PC-9 (cell line): ENCODE measurements around the gene KCNH4. TPM values are rescaled to one million over a fixed set of nuclear protein-coding genes. Genes with fewer than 3 reads are reported as not detected.
"Not testable (repeated sequence)": the region's sequence is repeated elsewhere in the genome, so short reads cannot be mapped to it uniquely, and the experiment has no call there.

Experiments used
- BruUV-seq: library from RNA; stranded (reverse); fragments of 400-500 nt; replicated peaks from 2 replicates; lab custom pipeline; 2021; lab: Mats Ljungman, UMichigan
- CTCF ChIA-PET: fragments of 300-600 bp; sonication (Branson Sonifier 250); formaldehyde crosslinking; loops from one replicate; lab custom pipeline; 2022; ENCODE audit warnings: antibody characterized with exemption; lab: Charles Lee
- POLR2A ChIA-PET: fragments of 300-600 bp; sonication (Branson Sonifier 250); formaldehyde crosslinking; loops from one replicate; lab custom pipeline; 2022; ENCODE audit warnings: antibody characterized with exemption; ENCODE audit not compliant: unreplicated experiment; lab: Charles Lee
- DNase-seq, 2 experiments: peaks; one replicate each; pipeline versions ENCODE4 v3.0.0 to v3.0.0-alpha.2; 2015 to 2022; ENCODE audit warnings: mixed read lengths in 1 of 2
- H2AFZ ChIP-seq: fragments of 200-600 bp; sonication (generic); 2 replicates; pipeline ENCODE4 v1.8.1; 2017; ENCODE audit warnings: antibody characterized with exemption
- H3F3A ChIP-seq: fragments of 200-600 bp; sonication (generic); 2 replicates; pipeline ENCODE4 v1.8.1; 2017; ENCODE audit warnings: antibody characterized with exemption, mild to moderate bottlenecking, low read depth; ENCODE audit not compliant: insufficient read depth
- H3K27ac ChIP-seq: fragments of 200-600 bp; sonication (generic); 2 replicates; pipeline ENCODE4 v1.6.1; 2016; ENCODE audit warnings: mixed run types
- H3K27me3 ChIP-seq: fragments of 200-600 bp; sonication (generic); 2 replicates; pipeline ENCODE4 v1.6.1; 2016; ENCODE audit warnings: low read depth, mixed run types; ENCODE audit not compliant: insufficient read depth
- H3K36me3 ChIP-seq: fragments of 200-600 bp; sonication (generic); 2 replicates; pipeline ENCODE4 v1.6.1; 2016; ENCODE audit warnings: low read depth, mixed run types
- H3K4me1 ChIP-seq: fragments of 200-600 bp; sonication (generic); replicated peaks from 2 replicates; pipeline ENCODE4 v1.6.1; 2016; ENCODE audit warnings: mixed run types; ENCODE audit not compliant: insufficient read depth
- H3K4me2 ChIP-seq: fragments of 200-600 bp; sonication (generic); 2 replicates; pipeline ENCODE4 v1.6.1; 2017; ENCODE audit warnings: mixed run types
- H3K4me3 ChIP-seq: fragments of 200-600 bp; sonication (generic); 2 replicates; pipeline ENCODE4 v1.6.1; 2016; ENCODE audit warnings: mixed run types
- H3K79me2 ChIP-seq: fragments of 200-600 bp; sonication (generic); 2 replicates; pipeline ENCODE4 v1.6.1; 2017; ENCODE audit warnings: low read depth, mixed run types
- H3K9me2 ChIP-seq: fragments of 200-600 bp; sonication (generic); 2 replicates; pipeline ENCODE4 v1.8.1; 2017; ENCODE audit warnings: mild to moderate bottlenecking; ENCODE audit not compliant: insufficient read depth
- H3K9me3 ChIP-seq: fragments of 200-600 bp; sonication (generic); 2 replicates; pipeline ENCODE4 v1.8.1; 2016; ENCODE audit warnings: low read depth; ENCODE audit not compliant: insufficient read depth
- H4K20me1 ChIP-seq: fragments of 200-600 bp; sonication (generic); 2 replicates; pipeline ENCODE4 v1.8.1; 2017; ENCODE audit not compliant: insufficient read depth
- EZH2 ChIP-seq: fragments of 200-600 bp; sonication (generic); IDR thresholded peaks from 2 replicates; pipeline ENCODE4 v1.8.0; 2017; ENCODE audit warnings: antibody characterized with exemption, low read depth
- intact Hi-C: fragments of 100-400 bp; cut with micrococcal nuclease; formaldehyde crosslinking; loops from one replicate; pipeline ENCODE4 v1.10.0; 2022; ENCODE audit not compliant: unreplicated experiment
- total RNA-seq: library from RNA; stranded (reverse); gene quantifications from 2 replicates; pipeline ENCODE4 v1.2.3, GENCODE V29; 2021
- TF ChIP-seq, protein P1 (sequence below): fragments of 200-600 bp; sonication (generic); conservative IDR thresholded peaks from 2 replicates; pipeline ENCODE4 v1.6.1; 2017; ENCODE audit warnings: mixed run types, antibody characterized with exemption, mild to moderate bottlenecking, moderate library complexity

KCNH4 gene
- total RNA-seq, 1 experiment from 2014 or later: not detected

DNA sequence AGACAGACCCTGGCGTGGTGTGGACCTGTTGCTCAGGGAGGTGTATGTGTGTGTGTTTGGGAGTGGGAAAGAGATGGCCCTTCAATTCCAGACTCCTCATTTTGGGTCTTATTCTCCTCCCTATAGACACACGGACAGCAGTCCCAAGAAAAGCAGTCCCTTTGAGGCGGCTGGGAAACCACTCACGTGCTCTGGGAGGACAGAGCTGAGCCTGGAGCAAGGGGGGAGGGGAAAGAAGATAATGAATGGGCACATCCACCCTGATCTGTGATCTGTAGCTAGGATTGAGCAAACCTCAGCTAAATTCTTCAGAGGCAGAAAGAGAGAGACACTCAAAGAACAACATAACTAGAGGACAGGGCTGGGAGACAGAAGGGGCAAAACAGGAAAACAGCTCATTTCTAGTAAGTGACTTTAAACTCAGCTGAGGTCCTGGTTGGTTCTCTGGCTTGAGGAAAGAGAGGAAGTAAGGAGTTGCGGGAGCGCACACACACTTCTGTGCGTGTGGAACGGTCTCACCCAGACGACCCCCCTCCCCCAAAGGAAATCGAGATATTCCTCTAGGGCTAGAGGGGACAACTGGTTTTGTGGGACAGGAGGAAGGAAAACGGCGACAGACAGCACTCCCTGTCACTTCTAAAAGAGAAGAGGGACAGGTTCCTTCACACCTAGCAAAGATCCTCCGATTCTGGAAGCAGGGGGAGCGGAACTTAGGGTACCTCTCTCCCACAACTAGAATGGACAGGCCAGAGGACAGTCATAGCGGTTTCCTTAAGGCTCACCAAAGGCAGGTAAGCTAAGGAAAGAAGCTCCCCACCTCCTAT, 26.8 kb downstream of the KCNH4 start:
- intact Hi-C loops: no loop called here
- Histone ChIP-seq H3K9me3 (no peaks in the 10 kb centered on the region), H4K20me1 (peaks cover 13% of the 10 kb centered on the region), H3K4me3 (peak overlapping the region; percentile 97), H3K4me1 (peaks cover 7% of the 10 kb centered on the region; the same call in 1 of the 2 replicates), H3K4me2 (peak overlapping the region; percentile 89), H3F3A (0 out of 2 replicates have a peak, but pooled peaks cover 2% of the 10 kb centered on the region), H3K9me2 (no peaks in the 10 kb centered on the region), H3K36me3 (no peaks in the 10 kb centered on the region), H3K27me3 (no peaks in the 10 kb centered on the region), H2AFZ (peak overlapping the region; percentile 89), H3K79me2 (peaks cover 56% of the 10 kb centered on the region), H3K27ac (no peak overlapping the region; the same call in 1 of the 2 replicates)
- TF ChIP-seq, protein P1, sequence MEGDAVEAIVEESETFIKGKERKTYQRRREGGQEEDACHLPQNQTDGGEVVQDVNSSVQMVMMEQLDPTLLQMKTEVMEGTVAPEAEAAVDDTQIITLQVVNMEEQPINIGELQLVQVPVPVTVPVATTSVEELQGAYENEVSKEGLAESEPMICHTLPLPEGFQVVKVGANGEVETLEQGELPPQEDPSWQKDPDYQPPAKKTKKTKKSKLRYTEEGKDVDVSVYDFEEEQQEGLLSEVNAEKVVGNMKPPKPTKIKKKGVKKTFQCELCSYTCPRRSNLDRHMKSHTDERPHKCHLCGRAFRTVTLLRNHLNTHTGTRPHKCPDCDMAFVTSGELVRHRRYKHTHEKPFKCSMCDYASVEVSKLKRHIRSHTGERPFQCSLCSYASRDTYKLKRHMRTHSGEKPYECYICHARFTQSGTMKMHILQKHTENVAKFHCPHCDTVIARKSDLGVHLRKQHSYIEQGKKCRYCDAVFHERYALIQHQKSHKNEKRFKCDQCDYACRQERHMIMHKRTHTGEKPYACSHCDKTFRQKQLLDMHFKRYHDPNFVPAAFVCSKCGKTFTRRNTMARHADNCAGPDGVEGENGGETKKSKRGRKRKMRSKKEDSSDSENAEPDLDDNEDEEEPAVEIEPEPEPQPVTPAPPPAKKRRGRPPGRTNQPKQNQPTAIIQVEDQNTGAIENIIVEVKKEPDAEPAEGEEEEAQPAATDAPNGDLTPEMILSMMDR: no peak
- no peak for TF ChIP-seq EZH2
- ChIA-PET CTCF (interaction anchor here (0.6 kb wide), 1 partner anchor 70 kb away, joined by 4 read pairs; no protein-coding TSS in a partner anchor), POLR2A (interaction anchor here (0.5 to 0.7 kb wide), 3 partner anchors 42 to 1625 kb away, joined by 3 to 5 read pairs (median 3); partner anchors contain the start of genes DUSP3 and STAT5A)
- TSS peak; percentile 46 for BruUV-seq
- no peak for DNase-seq

DNA sequence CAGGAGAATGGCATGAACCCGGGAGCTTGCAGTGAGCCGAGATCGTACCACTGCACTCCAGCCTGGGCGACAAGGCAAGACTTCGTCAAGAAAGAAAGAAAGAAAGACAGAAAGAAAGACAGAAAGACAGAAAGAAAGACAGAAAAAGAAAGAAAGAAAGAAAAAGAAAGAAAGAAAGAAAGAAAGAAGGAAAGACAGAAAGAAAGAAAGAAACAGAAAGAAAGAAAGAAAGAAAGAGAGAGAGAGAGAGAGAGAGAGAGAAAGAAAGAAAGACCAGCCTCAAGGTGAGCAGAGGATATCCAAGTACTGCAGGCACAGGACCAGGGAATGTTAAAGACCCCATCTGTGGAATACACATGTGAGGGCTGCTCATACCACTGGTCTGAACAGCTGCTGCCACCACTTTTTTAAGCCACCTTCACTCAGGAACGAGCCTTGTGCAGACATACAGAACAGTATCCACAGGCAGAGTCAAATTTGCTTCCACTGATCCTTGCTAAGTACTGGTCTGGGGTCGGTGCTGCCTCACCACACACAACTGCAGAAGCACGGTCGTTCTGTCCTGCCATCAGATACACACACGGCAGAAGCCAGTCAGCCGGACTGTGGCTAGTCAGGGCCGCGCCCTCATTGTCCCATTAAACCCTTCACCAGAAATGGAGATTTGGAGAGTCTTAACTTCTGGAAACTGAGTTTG, 33.9 kb downstream of the KCNH4 start:
- no peak overlapping the region for H2AFZ ChIP-seq
- no peak for TF ChIP-seq EZH2
- TF ChIP-seq, protein P1: no peak
- no TSS peak for BruUV-seq
- peaks cover 42% of the 10 kb centered on the region for H4K20me1 ChIP-seq
- H3K9me2 ChIP-seq: no peaks in the 10 kb centered on the region
- 0 out of 2 replicates have a peak, but pooled peaks cover 8% of the 10 kb centered on the region for H3F3A ChIP-seq
- intact Hi-C loops: no loop called here
- CTCF ChIA-PET: no interaction called here
- H3K36me3 ChIP-seq: no peaks in the 10 kb centered on the region
- H3K4me2 ChIP-seq: no peak overlapping the region
- H3K9me3 ChIP-seq: no peaks in the 10 kb centered on the region
- no peaks in the 10 kb centered on the region for H3K27me3 ChIP-seq
- POLR2A ChIA-PET: no interaction called here
- H3K4me1 ChIP-seq: no peaks in the 10 kb centered on the region
- H3K27ac ChIP-seq: no peak overlapping the region
- no peak overlapping the region for H3K4me3 ChIP-seq
- H3K79me2 ChIP-seq: peaks cover 80% of the 10 kb centered on the region
- no peak for DNase-seq

DNA sequence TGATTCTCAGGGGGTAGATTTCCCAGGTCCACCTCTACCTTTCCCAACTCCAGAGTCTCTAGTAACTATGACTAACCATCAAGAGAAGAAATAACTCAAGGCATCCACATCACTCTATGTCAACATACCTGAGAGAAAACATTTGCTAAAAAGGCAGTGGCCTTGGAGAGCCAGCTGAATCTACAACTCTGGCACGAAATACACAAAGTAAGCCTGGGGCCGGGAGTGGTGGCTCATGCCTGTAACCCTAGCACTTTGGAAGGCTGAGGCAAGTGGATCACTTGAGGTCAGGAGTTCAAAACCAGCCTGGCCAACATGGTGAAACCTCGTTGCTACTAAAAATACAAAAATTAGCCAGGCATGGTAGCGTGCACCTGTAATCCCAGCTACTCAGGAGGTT, 37.8 kb downstream of the KCNH4 start:
- H3K27me3 ChIP-seq, H3F3A ChIP-seq, intact Hi-C loops, H3K9me2 ChIP-seq, BruUV-seq, H2AFZ ChIP-seq, CTCF ChIA-PET, H3K27ac ChIP-seq, H3K4me1 ChIP-seq, H3K36me3 ChIP-seq, POLR2A ChIA-PET, H3K4me2 ChIP-seq, H3K4me3 ChIP-seq, H3K9me3 ChIP-seq: not testable (repeated sequence)
- DNase-seq: peak in 1 of 2 experiments; percentile 50
- Histone ChIP-seq H3K79me2 (peaks cover 78% of the 10 kb centered on the region), H4K20me1 (peaks cover 41% of the 10 kb centered on the region)
